Activated CD4-positive, alpha-beta T cell treated with anti-CD3 and anti-CD28 coated beads, Interleukin-10, Interleukin-2, amounts not matched to agents 100 ng/mL and 50 ng/mL, durations not matched to agents 16 hours and 8 hours (primary cell): Measurements from ENCODE around the gene ERMN.

Source experiments
- DNase-seq: peaks from one replicate; pipeline ENCODE4 v3.0.0-alpha.2; 2020

The ERMN gene

GRCh38 chr2:157329524-157329923, 3.9 kb upstream of the ERMN start:
- DNase-seq = no peak

GRCh38 chr2:157327621-157328500, 2.2 kb upstream of the ERMN start:
- DNase-seq = peak; percentile 90

GRCh38 chr2:157327200-157327599, 1.6 kb upstream of the ERMN start:
- no peak for DNase-seq

- DNase-seq = no peak
Measured at GRCh38 chr2:157326698-157327097, 1.1 kb upstream of the ERMN start.

- DNase-seq = no peak
Measured at GRCh38 chr2:157324331-157324843, 1.2 kb downstream of the ERMN start.

- DNase-seq = no peak
Measured at GRCh38 chr2:157322432-157322831, 3.2 kb downstream of the ERMN start.

GRCh38 chr2:157321466-157321865, 4.2 kb downstream of the ERMN start:
- DNase-seq = no peak

- no peak for DNase-seq
Measured at GRCh38 chr2:157320409-157320808, 5.2 kb downstream of the ERMN start.

GRCh38 chr2:157319795-157320194, 5.8 kb downstream of the ERMN start:
- DNase-seq = no peak

GRCh38 chr2:157318884-157319283, 6.7 kb downstream of the ERMN start:
- DNase-seq = no peak

- no peak for DNase-seq
Measured at GRCh38 chr2:157315901-157316300, 9.7 kb downstream of the ERMN start.

GRCh38 chr2:157312866-157313486, 12.6 kb downstream of the ERMN start:
- peak; percentile 68 for DNase-seq

GRCh38 chr2:157311706-157312105, 13.9 kb downstream of the ERMN start:
- DNase-seq = no peak

GRCh38 chr2:157309878-157310277, 15.7 kb downstream of the ERMN start:
- DNase-seq = peak; percentile 51

- DNase-seq = peak; percentile 59
Measured at GRCh38 chr2:157307021-157307420, 18.6 kb downstream of the ERMN start.

- no peak for DNase-seq
Measured at GRCh38 chr2:157305723-157306110, 19.9 kb downstream of the ERMN start.

GRCh38 chr2:157304811-157305722, 20.6 kb downstream of the ERMN start:
- DNase-seq = peak; percentile 35

GRCh38 chr2:157303612-157304011, 22.0 kb downstream of the ERMN start:
- no peak for DNase-seq

GRCh38 chr2:157302492-157303099, 23.0 kb downstream of the ERMN start:
- peak; percentile 74 for DNase-seq

GRCh38 chr2:157301307-157301706, 24.3 kb downstream of the ERMN start:
- no peak for DNase-seq

- DNase-seq = no peak
Measured at GRCh38 chr2:157296958-157297357, 28.7 kb downstream of the ERMN start.

- no peak for DNase-seq
Measured at GRCh38 chr2:157296490-157296889, 29.1 kb downstream of the ERMN start.

GRCh38 chr2:157292853-157293252, 32.8 kb downstream of the ERMN start:
- no peak for DNase-seq
